HG02885 (cell line): Measurements from ENCODE around the gene LMAN1L.

Experiments used
- ATAC-seq: cut with Tn5 transposase; IDR thresholded peaks from one replicate; pipeline ENCODE4 v1.9.1; 2021; ENCODE audit warnings: mild to moderate bottlenecking; ENCODE audit not compliant: unreplicated experiment, poor library complexity

The LMAN1L gene

DNA sequence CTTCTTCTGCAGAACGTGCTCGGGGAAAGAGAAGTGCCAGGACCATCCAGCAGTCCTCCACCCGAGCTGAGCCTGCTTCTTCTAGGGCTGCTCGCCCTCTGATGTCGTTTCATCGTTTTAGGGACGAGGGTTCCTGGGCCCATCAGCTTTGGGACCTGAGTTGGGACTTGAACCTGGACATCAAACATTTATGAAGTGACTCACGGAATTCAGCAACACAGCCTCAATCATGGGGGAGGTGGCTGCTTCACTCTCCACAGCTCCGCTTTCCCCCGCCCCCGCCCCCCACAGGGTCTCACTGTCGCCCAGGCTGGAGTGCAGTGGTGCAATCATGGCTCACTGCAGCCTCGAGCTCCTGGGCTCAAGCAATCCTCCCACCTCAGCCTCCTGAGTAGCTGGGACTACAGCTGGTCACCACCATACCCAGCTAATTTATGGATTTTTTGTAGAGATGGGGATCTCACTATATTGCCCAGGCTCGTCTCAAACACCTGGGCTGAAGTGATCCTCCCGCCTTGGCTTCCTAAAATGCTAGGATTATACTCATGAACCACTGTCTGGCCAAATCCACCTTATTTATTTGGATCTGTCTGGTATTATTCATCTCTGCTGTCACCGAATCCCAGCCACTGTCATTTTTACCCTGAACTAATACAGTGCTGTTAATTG, 61.3 kb downstream of the LMAN1L start:
- ATAC-seq = no peak
